Activated T-helper 9 cell treated with anti-CD3 and anti-CD28 coated beads, Interleukin-2, amount 50 U/mL, for 16 hours (primary cell): ENCODE data around the gene NRROS.

Experiments used
- DNase-seq: peaks from one replicate; pipeline ENCODE4 v3.0.0-alpha.2; 2020; ENCODE audit warnings: low read depth

The NRROS gene

GRCh38 chr3:196684548-196685407 lies 45.3 kb downstream of the NRROS start:
- peak; percentile 32 for DNase-seq

GRCh38 chr3:196686436-196686835 lies 46.9 kb downstream of the NRROS start:
- no peak for DNase-seq

DNA sequence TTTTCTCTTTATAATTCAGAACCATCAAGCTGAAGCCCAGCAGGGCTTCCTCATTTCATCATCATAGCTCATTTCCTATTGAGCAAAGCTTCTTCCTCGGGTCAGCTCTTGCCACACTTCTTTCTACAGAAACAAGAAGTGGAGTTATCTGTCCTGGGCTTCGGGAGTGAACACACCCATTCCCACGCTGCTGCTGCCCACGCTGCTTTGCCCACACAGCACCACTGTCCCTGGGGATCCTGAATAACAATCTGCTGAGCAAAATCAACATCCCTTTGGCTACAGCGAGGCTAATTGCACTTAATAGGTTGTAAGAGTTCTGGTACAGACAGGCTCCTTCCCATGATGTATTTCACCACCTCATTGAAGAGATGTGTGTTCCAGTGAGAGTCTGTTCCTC lies 48.9 kb downstream of the NRROS start:
- DNase-seq: no peak

DNA sequence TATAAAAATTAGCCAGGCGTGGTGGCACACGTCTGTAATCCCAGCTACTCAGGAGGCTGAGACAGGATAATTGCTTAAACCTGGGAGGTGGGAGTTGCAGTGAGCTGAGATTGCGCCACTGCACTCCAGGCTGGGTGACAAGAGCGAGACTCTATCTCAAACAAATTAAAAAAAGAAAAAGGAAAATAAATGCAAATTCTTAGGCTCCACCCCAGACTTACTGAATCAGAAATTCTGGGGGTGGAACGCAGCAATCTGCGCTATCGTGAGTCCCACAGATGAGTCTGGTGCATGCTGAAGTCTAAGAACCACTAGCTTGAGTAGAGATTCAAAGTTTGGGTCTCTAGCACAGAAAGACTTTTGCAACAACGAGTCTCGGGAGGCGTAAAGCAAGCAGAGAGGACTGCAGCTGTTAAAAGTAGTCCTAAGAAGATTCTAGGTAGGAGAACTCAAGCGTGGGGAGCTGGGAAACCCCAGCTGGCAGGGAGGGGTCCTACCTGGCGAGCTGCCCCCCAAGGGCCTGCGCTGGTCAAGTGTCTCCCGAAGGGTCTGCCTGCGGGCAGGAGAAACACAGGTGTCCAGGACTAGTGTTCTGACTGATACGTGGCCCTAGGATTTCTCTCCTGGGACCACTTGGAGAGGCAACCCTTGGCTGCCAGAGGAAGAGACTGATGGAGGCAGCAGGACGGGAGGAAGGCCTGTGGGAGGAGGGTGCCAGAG lies 50.6 kb downstream of the NRROS start:
- no peak for DNase-seq

GRCh38 chr3:196691386-196691785 lies 51.9 kb downstream of the NRROS start:
- DNase-seq: no peak

- DNase-seq: no peak
These were observed 54.7 kb downstream of the NRROS start for GRCh38 chr3:196694202-196694638.

DNA sequence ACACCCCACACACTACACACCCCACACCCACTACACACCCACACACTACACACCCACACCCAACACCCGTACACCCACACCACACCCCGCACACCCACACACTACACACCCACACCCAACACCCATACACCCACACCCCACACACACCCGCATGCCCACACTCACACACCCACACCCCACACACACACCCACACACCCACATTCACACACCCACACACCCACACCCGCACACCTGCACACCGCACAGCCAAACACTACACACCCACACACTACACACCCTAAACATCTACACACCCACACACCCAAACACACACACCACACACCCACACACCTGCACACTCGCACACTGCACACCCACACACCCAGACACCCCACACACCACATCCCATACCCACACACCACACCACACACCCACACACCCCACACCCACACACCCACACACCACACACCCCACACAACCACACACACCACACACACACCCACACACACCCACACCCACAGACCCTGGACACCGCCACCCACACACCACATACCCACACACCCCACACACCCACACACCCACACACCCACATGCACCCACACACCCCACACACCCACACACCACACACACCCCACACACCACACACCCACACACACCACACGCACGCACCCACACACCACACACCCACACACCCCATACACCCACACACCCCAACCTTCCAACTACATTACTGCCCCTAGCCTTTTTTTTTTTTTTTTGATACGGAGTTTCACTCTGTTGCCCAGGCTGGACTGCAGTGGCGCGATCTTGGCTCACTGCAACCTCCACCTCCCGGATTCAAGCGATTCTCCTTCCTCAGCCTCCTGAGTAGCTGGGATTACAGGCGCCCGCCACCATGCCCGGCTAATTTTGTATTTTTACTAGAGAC lies 55.7 kb downstream of the NRROS start:
- DNase-seq: no peak

- no peak for DNase-seq
These were observed 56.3 kb downstream of the NRROS start for GRCh38 chr3:196695849-196696226.

DNA sequence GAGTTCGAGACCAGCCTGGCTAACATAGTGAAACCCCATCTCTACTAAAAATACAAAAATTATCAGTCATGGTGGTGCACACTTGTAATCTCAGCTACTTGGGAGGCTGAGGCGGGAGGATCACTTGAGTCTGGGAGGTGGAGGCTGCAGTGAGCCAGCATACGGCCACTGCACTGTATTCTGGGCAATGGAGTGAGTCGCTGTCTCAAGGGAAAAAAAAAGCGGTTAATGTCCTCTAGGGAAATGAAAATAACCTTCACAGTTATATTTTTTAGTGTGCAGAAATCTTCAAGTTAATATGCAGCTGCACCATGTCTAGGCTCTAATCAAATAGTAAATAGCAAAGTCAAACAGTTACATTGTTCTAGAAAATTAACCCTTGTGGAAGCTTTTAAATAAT lies 57.8 kb downstream of the NRROS start:
- DNase-seq: no peak

- no peak for DNase-seq
These were observed 60.3 kb downstream of the NRROS start for GRCh38 chr3:196699749-196700148.

GRCh38 chr3:196700801-196701200 lies 61.3 kb downstream of the NRROS start:
- no peak for DNase-seq

DNA sequence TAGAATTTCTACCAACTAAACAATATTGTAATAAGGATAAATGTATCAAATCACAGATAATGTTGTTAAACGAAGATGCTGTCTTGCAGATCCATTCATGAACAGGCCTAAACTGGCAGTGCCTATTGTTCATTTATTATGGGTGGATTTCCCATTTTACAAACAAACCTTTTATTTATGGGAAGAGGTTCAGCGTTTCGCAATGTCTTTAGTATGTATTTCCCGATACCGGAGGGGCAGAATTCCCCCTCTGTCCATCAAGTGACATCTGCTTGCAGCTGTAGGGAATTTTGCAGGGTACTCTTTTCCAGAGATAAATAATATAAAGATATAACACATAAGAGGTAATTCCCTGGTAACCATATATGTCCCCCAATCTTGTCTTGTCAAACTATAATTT lies 66.8 kb downstream of the NRROS start:
- DNase-seq: no peak

DNA sequence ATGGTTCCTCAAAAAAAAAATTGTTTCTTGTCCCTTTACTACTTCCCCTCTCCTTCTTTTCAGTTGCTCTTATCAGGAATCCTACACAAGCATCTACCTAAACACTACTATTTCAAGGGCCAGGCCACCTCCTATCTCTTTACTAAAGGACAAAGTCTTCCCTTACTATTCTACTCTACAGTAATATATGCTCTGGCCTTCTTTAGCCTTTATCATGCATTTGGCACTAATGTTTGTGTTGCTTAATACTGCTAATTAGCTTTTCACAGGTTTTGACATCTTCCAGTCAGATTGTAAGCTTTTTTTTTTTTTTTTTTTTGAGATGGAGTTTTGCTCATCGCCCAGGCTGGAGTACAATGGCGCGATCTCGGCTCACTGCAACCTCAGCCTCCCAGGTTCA lies 67.2 kb downstream of the NRROS start:
- DNase-seq: no peak

GRCh38 chr3:196707566-196707965 lies 68.1 kb downstream of the NRROS start:
- no peak for DNase-seq

DNA sequence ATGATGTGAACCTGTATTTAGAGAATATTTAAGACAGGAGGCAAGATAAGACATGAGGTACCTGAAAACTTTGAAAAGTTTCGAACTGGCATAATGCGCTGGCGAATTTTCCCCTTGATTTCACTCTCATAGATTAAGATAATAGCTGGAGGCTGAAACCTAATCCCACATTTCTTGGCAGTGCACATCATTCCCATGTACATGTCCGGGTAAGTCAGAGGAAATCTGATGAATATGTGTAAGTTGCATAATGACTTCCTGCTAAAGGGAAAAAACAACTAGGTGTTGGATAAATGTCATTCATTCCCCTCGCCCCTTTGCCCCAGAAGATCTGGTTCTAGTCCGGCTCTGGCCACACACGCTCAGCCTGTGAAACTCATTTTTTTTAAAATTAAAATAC lies 69.0 kb downstream of the NRROS start:
- no peak for DNase-seq
